MM.1S (cell line): ENCODE measurements around the gene AKAP13.

ENCODE experiments used
- EZH2phosphoT487 ChIP-seq: fragments of 300-600 bp; sonication (generic); IDR thresholded peaks from 2 replicates; pipeline ENCODE4 v1.6.1; 2018; ENCODE audit warnings: antibody characterized with exemption, low read length
- TF ChIP-seq, protein P1 (sequence below): fragments of 300-600 bp; sonication (generic); IDR thresholded peaks from 2 replicates; pipeline ENCODE4 v1.5.1; 2016; ENCODE audit warnings: antibody characterized with exemption, low read length, mixed read lengths

DNA sequence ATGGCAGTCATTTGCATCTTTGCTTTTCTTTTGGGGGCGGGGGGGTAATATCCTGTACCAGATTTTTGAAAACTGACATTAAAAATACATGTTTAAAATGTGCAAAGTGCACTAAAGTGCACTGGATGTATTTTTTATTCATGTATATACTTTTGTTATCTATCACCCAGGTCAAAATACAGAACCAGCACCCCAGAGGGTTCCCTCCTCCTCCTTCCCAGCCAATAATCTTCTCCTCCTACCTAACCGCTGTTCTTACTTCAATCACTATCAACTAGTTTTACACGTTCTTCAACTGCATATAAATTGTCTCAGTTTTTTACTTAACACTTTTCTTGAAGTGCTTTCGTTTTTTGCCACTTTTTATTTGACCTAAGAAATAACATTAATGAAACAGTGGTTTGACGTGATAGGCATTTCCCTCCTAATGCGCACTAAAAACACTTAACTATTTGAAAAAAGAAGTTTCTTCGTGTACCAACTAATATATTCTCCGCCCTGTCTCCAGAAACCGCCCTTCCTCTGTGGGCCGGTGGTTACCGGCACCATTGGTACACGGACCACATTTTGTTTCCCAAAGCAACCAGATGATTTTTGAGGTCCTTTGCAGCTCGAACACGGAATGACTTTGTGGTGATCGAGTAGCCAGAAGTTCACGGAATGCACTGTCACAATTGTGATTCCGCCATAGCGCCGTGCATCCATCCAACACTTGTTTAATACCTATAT, 836 bp upstream of the AKAP13 start:
- TF ChIP-seq, protein P1, sequence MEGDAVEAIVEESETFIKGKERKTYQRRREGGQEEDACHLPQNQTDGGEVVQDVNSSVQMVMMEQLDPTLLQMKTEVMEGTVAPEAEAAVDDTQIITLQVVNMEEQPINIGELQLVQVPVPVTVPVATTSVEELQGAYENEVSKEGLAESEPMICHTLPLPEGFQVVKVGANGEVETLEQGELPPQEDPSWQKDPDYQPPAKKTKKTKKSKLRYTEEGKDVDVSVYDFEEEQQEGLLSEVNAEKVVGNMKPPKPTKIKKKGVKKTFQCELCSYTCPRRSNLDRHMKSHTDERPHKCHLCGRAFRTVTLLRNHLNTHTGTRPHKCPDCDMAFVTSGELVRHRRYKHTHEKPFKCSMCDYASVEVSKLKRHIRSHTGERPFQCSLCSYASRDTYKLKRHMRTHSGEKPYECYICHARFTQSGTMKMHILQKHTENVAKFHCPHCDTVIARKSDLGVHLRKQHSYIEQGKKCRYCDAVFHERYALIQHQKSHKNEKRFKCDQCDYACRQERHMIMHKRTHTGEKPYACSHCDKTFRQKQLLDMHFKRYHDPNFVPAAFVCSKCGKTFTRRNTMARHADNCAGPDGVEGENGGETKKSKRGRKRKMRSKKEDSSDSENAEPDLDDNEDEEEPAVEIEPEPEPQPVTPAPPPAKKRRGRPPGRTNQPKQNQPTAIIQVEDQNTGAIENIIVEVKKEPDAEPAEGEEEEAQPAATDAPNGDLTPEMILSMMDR = no peak
- no peak for TF ChIP-seq EZH2phosphoT487
